AG09309 (cell line): ENCODE data around the gene CTAGE8.
"Not testable (repeated sequence)": the region's sequence is repeated elsewhere in the genome, so short reads cannot be mapped to it uniquely, and the experiment has no call there.

ENCODE experiments used
- DNase-seq: peaks from one replicate; pipeline ENCODE4 v3.0.0-alpha.2; 2010; ENCODE audit warnings: low read depth
- H3K4me3 ChIP-seq: 2 replicates; pipeline ENCODE4 v1.5.1; 2011; ENCODE audit warnings: mild to moderate bottlenecking, low read depth, low read length, moderate library complexity; ENCODE audit not compliant: control insufficient read depth

Gene CTAGE8

DNA sequence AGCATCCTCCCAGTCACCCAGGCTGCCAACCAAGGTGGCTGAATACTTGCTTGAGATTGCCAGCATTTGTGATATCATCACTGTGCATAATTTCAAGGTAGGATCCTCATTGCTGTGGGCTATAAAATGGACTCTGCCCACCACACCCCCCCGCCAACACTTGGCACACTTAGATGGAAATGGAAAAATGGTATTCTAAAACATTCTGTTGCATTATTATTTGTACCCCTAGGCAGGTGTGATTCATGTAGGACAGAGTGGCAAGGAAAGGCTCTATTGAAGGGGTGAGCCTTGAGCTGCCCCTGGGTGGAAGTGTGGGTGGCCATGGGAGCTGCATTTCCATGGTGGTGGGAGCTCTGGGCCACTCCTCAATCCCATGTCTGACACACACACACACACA lies 50.5 kb downstream of the CTAGE8 start:
- H3K4me3 ChIP-seq, DNase-seq: not testable (repeated sequence)

GRCh38 chr7:144217200-144217599 lies 51.9 kb downstream of the CTAGE8 start:
- DNase-seq, H3K4me3 ChIP-seq: not testable (repeated sequence)
